ENCODE data around the gene FLYWCH2. TPM values are rescaled to one million over a fixed set of nuclear protein-coding genes. Genes with fewer than 3 reads are reported as not detected.

Gene FLYWCH2
- total and polyA plus RNA-seq, 2 of the 13 experiments (the other 11 are each of a cell fraction or from before 2014, with no cell fraction given), result 16.9 to 19.8 TPM

- 0 out of 2 replicates have a peak, but pooled peaks have one; percentile 56 for TF ChIP-seq CBX5 (CRISPR knock-in tag; IDR thresholded peaks at IDR 0.05; ENCODE audit: borderline replicate concordance)
- TF ChIP-seq CCDC6 (CRISPR knock-in tag; IDR thresholded peaks at IDR 0.05), result peak; percentile 24; the same call in 1 of the 2 replicates
- peak; percentile 64 for TF ChIP-seq MYC (CRISPR knock-in tag; IDR thresholded peaks at IDR 0.05; ENCODE audit: borderline replicate concordance)
- TF ChIP-seq SP2 (CRISPR knock-in tag; IDR thresholded peaks at IDR 0.05), result peak; percentile 89
- TF ChIP-seq ZSCAN20 (CRISPR knock-in tag; IDR thresholded peaks at IDR 0.05; ENCODE audit: borderline replicate concordance), result 0 out of 2 replicates have a peak, but pooled peaks have one; percentile 28
- TF ChIP-seq ZFYVE20 (CRISPR knock-in tag; IDR thresholded peaks at IDR 0.05; ENCODE audit: borderline replicate concordance, low read depth), result no peak
- no peak for TF ChIP-seq ZBTB20 (CRISPR knock-in tag; IDR thresholded peaks at IDR 0.05; ENCODE audit: borderline replicate concordance, low read depth)
- peak; percentile 60; the same call in 1 of the 2 replicates for TF ChIP-seq CAMTA2 (CRISPR knock-in tag; IDR thresholded peaks at IDR 0.05; ENCODE audit: borderline replicate concordance)
- TF ChIP-seq MEF2D (CRISPR knock-in tag; IDR thresholded peaks at IDR 0.05), result peak; percentile 62
- TF ChIP-seq DMTF1 (CRISPR knock-in tag; IDR thresholded peaks at IDR 0.05), result no peak
- peak; percentile 79; the same call in 1 of the 2 replicates for TF ChIP-seq ZBTB3 (CRISPR knock-in tag; IDR thresholded peaks at IDR 0.05; ENCODE audit: borderline replicate concordance, low read depth)
- TF ChIP-seq ZMYM2 (CRISPR knock-in tag; IDR thresholded peaks at IDR 0.05), result no peak
- no peak for TF ChIP-seq ZNF142 (CRISPR knock-in tag; IDR thresholded peaks at IDR 0.05)
- no peak for TF ChIP-seq ZNF83 (CRISPR knock-in tag; IDR thresholded peaks at IDR 0.05; ENCODE audit: borderline replicate concordance)
- TF ChIP-seq ZNF263 (CRISPR knock-in tag; IDR thresholded peaks at IDR 0.05), result peak; percentile 18; the same call in 1 of the 2 replicates
- TF ChIP-seq ZNF512 (CRISPR knock-in tag; IDR thresholded peaks at IDR 0.05), result no peak
- peak; percentile 59 for TF ChIP-seq PHF20 (CRISPR knock-in tag; IDR thresholded peaks at IDR 0.05)
- TF ChIP-seq RXRB (CRISPR knock-in tag; IDR thresholded peaks at IDR 0.05; ENCODE audit: borderline replicate concordance), result peak; percentile 98
- peak; percentile 89; the same call in 1 of the 2 replicates for TF ChIP-seq ZNF556 (CRISPR knock-in tag; IDR thresholded peaks at IDR 0.05; ENCODE audit: borderline replicate concordance)
Measured at GRCh38 chr16:2882650-2883457, at the start of gene FLYWCH2 (continued).

Measured in HepG2 (cell line).